KG1 (cell line): ENCODE measurements around the gene MT1B.
"Not testable (repeated sequence)": the region's sequence is repeated elsewhere in the genome, so short reads cannot be mapped to it uniquely, and the experiment has no call there.

Experiments
- DNase-seq: peaks from one replicate; lab custom pipeline; 2025; lab: John Stamatoyannopoulos, UW

The MT1B gene

DNA sequence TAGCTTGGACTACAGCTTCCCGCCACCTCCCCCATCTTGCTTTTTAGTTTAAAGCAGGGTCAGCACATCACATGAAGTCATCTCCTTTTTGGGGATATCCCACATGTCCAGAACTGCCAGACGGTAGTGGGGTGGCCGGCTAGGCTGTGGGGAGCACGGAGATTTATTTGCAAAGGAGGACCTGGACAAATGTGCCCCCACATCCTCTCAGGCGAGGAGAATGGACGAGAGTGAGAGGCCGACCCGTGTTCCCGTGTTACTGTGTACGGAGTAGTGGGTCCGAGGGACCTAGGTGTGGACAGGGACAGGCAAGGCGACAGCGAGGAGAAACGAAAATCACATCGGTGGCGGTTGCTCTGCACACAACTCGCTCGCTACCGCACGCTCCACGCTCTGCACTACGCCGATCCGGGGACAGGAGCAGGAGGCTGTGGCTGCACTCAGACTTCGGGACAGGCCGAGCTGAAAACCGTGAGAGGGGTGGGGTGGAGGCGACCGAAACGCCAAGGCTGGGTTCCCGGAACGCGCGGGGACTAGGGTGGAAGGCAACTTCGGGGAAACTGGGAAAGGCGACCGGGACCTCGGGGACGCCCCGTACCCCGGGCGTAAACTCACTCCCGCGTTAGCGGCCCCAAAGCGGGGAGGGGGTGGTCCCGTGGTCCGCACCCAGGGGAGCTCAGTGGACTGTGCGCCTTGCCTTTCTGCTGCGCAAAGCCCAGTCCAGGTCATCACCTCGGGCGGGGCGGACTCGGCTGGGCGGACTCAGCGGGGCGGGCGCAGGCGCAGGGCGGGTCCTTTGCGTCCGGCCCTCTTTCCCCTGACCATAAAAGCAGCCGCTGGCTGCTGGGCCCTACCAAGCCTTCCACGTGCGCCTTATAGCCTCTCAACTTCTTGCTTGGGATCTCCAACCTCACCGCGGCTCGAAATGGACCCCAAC is 13.6 kb upstream of the MT1B start, which contains the start of gene MT1A:
MT1A (plus strand) TSS at position 853 of the 937 bp plus-strand sequence; CDS start at position 926, 73 bp downstream.
- no peak for DNase-seq

- DNase-seq: no peak
These were observed 12.6 kb upstream of the MT1B start for GRCh38 chr16:56639045-56639444.

- DNase-seq: no peak
These were observed 11.6 kb upstream of the MT1B start for GRCh38 chr16:56640076-56640475.

DNA sequence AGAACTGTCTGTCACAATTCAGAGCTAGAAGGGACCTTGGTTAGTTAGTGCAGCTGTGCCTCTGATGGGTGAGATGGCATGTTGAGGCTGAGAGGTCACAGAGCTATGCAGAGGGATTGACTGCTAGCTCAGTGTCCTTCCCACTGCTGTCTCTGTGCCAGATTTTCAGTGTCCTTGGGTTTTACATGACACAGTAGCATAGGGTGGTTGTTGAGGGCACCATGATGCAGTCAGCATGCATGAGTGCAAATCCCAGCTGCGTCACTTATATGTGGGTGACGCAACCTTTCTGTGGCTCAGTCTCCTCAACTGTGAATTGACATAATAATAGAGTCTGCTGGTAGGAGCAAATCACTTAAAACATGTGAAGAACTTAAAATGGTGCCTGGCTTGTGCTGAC is 10.5 kb upstream of the MT1B start:
- DNase-seq: no peak

DNA sequence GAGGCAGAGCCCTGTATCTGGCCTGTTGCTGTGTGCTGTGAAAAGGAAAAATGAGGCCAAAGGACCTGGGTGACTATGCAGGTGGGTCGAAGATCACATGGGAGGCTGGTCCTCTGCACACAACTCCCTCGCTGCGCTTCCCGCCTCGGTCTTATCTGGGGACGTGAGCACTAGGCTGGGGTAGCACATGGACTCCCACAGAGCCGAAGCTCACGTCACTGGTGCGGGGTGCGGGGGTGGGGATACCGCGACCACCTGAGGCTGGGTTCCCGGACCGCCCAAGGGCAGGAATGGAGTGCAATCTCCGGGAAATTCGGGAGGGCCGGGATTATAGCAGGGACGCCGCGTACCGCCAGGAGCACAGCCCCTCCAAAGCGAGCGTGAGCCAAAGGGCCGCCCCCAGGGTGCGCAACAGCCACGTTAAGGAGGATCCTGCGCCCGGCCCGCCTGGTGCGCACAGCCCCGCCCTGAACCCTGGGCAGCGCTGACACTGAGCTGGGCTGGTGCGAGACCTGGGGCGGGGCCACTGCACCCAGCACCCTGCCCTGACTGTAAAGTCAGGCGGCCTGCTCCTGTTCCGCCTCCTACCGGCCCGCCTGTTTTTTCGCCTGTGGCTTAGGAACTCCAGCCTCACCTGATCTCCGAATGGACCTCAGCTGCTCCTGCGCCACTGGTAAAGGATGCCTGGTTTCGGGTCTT is 8.5 kb upstream of the MT1B start:
- no peak for DNase-seq

GRCh38 chr16:56643833-56644232 is 7.9 kb upstream of the MT1B start:
- no peak for DNase-seq

- no peak for DNase-seq
These were observed 6.4 kb upstream of the MT1B start for GRCh38 chr16:56645311-56645710.

DNA sequence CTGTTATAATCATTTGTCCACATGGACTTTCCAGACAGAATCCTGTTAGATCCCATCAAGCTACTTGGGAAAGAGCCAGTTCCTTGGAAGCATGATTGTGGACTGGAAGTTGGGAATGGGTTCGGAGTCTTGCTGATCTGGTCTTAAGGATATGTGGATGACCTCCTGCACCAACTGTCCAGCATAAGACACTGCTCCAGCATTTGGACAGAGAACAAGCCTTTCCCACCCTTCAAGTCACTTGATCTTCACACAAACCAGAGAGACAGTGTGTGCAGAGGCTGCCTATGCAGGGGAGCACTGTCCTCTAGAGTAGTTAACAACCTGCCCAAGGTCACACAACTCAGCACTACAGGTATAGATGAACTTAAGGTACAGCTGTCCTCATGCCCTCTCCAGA is 5.8 kb upstream of the MT1B start:
- DNase-seq: no peak

- DNase-seq: no peak
These were observed 3.9 kb upstream of the MT1B start for GRCh38 chr16:56647641-56648431.

GRCh38 chr16:56649271-56649670 is 2.4 kb upstream of the MT1B start:
- DNase-seq: no peak

DNA sequence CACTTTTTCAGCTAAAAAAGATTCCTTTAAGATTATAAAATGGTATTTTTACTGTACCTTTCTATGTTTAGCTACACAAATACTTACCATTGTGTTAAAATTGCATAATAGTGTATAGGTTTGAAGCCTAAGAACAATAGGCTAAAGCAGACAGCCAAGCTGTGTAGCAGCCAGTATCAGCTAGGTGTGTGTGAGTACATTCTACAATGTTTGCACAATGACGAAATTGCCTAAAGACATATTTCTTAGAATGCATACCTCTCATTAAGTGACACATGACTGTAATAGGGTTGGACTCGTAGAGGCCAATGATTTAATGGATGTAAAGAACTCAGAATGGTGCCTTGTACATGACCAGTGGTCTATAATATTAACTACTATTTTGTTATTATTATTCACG is 1.9 kb upstream of the MT1B start:
- DNase-seq: no peak

DNA sequence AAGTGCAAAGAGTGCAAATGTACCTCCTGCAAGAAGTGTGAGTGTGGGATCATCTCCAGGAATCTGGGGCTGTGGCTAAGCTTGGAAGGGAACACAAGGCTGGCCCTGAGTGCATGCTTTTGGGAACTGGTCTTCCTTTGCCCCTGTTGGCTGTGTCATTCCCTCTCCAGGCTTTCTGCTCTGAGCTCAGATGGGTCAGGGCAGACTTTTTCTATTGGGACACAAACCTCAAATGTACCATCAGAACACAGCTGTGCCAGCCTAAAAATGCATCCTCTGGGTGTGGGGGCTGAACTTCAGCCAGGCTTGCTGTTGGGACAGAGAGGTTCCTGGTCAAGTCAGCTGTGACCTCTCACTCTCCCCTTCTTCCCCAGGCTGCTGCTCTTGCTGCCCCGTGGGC is 914 bp downstream of the MT1B start:
- DNase-seq: no peak

DNA sequence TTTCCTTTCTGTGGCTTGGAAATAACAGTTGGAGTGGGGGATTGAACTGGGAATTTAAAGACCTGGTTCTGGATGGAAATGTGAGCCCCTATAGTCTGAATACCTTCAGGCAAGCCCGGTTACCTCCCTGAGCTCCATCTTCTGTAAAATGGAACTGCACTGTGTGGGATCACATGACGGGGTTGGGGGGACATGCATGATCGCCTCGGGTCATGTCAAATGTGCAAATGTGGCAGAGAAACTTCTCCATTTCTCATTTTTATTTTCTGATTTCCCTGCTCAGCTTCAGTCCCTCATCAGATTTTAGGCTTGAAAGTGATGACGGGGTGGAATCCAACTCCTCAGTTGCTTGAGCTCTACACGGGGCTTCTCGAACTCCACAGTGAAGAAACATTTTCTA is 1.5 kb downstream of the MT1B start:
- DNase-seq: no peak

- no peak for DNase-seq
These were observed 6.1 kb downstream of the MT1B start, which contains the start of gene MT1F for GRCh38 chr16:56657555-56658326. Gene MT1F, plus strand, starts transcription at chr16:56657959. Its CDS starts 100 bp downstream, at chr16:56658059.

GRCh38 chr16:56658327-56658875 is 6.7 kb downstream of the MT1B start:
- DNase-seq: no peak

- no peak for DNase-seq
These were observed 11.0 kb downstream of the MT1B start for GRCh38 chr16:56662357-56663354.

DNA sequence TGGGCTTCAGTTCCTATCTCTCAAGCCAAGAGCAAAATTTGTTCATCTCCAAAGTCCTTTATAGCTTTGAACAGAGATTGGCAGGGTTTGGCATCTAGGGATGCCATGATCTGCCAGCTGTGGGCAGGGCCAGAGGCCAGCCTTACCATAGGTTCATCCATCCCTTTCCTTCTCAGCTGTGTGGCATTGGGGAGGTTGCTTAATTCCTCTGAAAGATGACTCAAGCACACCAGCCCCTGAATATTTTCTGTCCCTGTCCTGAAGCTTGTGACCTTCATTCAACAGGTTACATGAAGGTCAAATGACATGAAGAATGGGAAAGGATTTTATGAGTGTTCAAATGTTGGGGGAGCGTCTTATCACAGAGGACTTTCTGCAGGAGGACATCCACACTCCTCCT is 12.8 kb downstream of the MT1B start:
- DNase-seq: no peak

GRCh38 chr16:56665286-56666261 is 13.9 kb downstream of the MT1B start:
- not testable (repeated sequence) for DNase-seq
